GM12878 (cell line): Measurements from ENCODE around the gene SLC30A7. TPM values are rescaled to one million over a fixed set of nuclear protein-coding genes. Genes with fewer than 3 reads are reported as not detected.

ENCODE experiments used
- ATAC-seq: fragments of 200-7000 bp; cut with Tn5 transposase; 3 replicates; pipeline ENCODE4 v1.9.1; 2020; ENCODE audit warnings: mild to moderate bottlenecking, moderate library complexity
- BruUV-seq: library from RNA; stranded (reverse); fragments of 400-500 nt; replicated peaks from 2 replicates; lab custom pipeline; 2021; lab: Mats Ljungman, UMichigan
- CTCF ChIA-PET: fragments of 300-600 bp; sonication (Branson Sonifier 250); formaldehyde crosslinking; extraction: SDS; loops from one replicate; lab custom pipeline; 2021; ENCODE audit warnings: inconsistent platforms; lab: Yijun Ruan, JAX
- POLR2A ChIA-PET: fragments of 350-600 bp; formaldehyde crosslinking; extraction: SDS; loops from one replicate; lab custom pipeline; 2021; ENCODE audit warnings: inconsistent platforms; lab: Charles Lee
- RAD21 ChIA-PET: fragments of 300-600 bp; sonication (Branson Sonifier 250); formaldehyde crosslinking; loops from one replicate; lab custom pipeline; 2023; ENCODE audit warnings: antibody characterized with exemption; ENCODE audit not compliant: unreplicated experiment; lab: Charles Lee
- SMC1A ChIA-PET: fragments of 300-600 bp; sonication (Branson Sonifier 250); formaldehyde crosslinking; loops from one replicate; lab custom pipeline; 2023; ENCODE audit not compliant: unreplicated experiment, uncharacterized antibody; lab: Charles Lee
- DNase-seq: peaks from one replicate; pipeline ENCODE4 v3.0.0-alpha.2; 2011; ENCODE audit warnings: low read depth, low spot score
- FAIRE-seq: peaks from 3 replicates; lab custom pipeline; 2011; peaks lifted over from hg19 to GRCh38; lab: Jason Lieb, UNC
- H2AFZ ChIP-seq: 2 replicates; pipeline ENCODE4 v1.6.0; 2011; ENCODE audit warnings: low read depth, low read length, control low read depth; ENCODE audit not compliant: control insufficient read depth
- H3K27ac ChIP-seq: 2 replicates; pipeline ENCODE4 v1.5.1; 2011; ENCODE audit warnings: control low read depth; ENCODE audit not compliant: control insufficient read depth, insufficient read depth
- H3K27me3 ChIP-seq, 2 experiments: replicated peaks in 1 of 2; 2 replicates each; pipeline versions ENCODE4 v1.6.0 to v1.6.1; 2011; ENCODE audit warnings: low read length in 1 of 2; ENCODE audit not compliant: control insufficient read depth in 2 of 2, insufficient read depth in 2 of 2
- H3K36me3 ChIP-seq, 2 experiments: 2 replicates each; pipeline ENCODE4 v1.5.1; 2011; ENCODE audit warnings: low read length in 1 of 2; ENCODE audit not compliant: control insufficient read depth in 2 of 2, insufficient read depth in 2 of 2
- H3K4me1 ChIP-seq: 2 replicates; pipeline ENCODE4 v1.6.1; 2011; ENCODE audit warnings: mild to moderate bottlenecking, low read length, moderate library complexity, mixed read lengths; ENCODE audit not compliant: control insufficient read depth, insufficient read depth
- H3K4me2 ChIP-seq: 2 replicates; pipeline ENCODE4 v1.6.0; 2011; ENCODE audit warnings: control low read depth; ENCODE audit not compliant: control insufficient read depth, insufficient read depth
- H3K4me3 ChIP-seq: fragments of 200-600 bp; sonication (generic); 2 replicates; pipeline ENCODE4 v1.5.1; 2016
- H3K79me2 ChIP-seq: 2 replicates; pipeline ENCODE4 v1.6.0; 2011; ENCODE audit warnings: low read length; ENCODE audit not compliant: control insufficient read depth, insufficient read depth
- H3K9ac ChIP-seq: 2 replicates; pipeline ENCODE4 v1.8.0; 2011; ENCODE audit warnings: low read length, control low read depth, mixed read lengths; ENCODE audit not compliant: control insufficient read depth, insufficient read depth
- H3K9me3 ChIP-seq: replicated peaks from 3 replicates; pipeline ENCODE4 v1.5.1; 2011; ENCODE audit warnings: mild to moderate bottlenecking, low read length; ENCODE audit not compliant: control insufficient read depth, insufficient read depth
- H4K20me1 ChIP-seq: 2 replicates; pipeline ENCODE4 v1.6.0; 2011; ENCODE audit not compliant: control insufficient read depth, insufficient read depth
- CBX3 ChIP-seq: fragments of 200-600 bp; sonication (generic); IDR thresholded peaks from 2 replicates; pipeline ENCODE4 v1.6.1; 2016; ENCODE audit warnings: low read depth, borderline replicate concordance
- CBX5 ChIP-seq: sonication (generic); IDR thresholded peaks from 2 replicates; pipeline ENCODE4 v1.6.1; 2016; ENCODE audit warnings: low read depth, moderate library complexity, mild to moderate bottlenecking, inconsistent platforms
- CHD4 ChIP-seq: fragments of 200-600 bp; sonication (generic); IDR thresholded peaks from 2 replicates; pipeline ENCODE4 v1.6.1; 2016; ENCODE audit warnings: mild to moderate bottlenecking
- HCFC1 ChIP-seq: fragments of 150-350 bp; IDR thresholded peaks from 2 replicates; pipeline ENCODE4 v1.6.1; 2014; ENCODE audit warnings: low read length
- IKZF2 ChIP-seq, 2 experiments: fragments of 450-650 bp; IDR thresholded peaks; 2 replicates each; pipeline ENCODE4 v1.6.1; 2017; ENCODE audit warnings: mild to moderate bottlenecking in 2 of 2, moderate library complexity in 2 of 2
- MYB ChIP-seq: fragments of 150-350 bp; IDR thresholded peaks from 2 replicates; pipeline ENCODE4 v1.6.1; 2014; ENCODE audit warnings: mild to moderate bottlenecking, low read depth, low read length, borderline replicate concordance
- MYC ChIP-seq: IDR thresholded peaks from 2 replicates; pipeline ENCODE4 v1.6.1; 2011; ENCODE audit warnings: mild to moderate bottlenecking, low read length, moderate library complexity, inconsistent platforms; ENCODE audit not compliant: insufficient read depth, insufficient replicate concordance, insufficient read length, severe bottlenecking
- NFIC ChIP-seq: IDR thresholded peaks from 2 replicates; pipeline ENCODE4 v1.6.1; 2012; ENCODE audit warnings: low read depth, mild to moderate bottlenecking, inconsistent platforms, low read length, moderate library complexity
- NR2C1 ChIP-seq: fragments of 450-650 bp; IDR thresholded peaks from 2 replicates; pipeline ENCODE4 v1.6.1; 2017; ENCODE audit warnings: antibody characterized with exemption, mild to moderate bottlenecking, moderate library complexity
- PML ChIP-seq: IDR thresholded peaks from 2 replicates; pipeline ENCODE4 v1.6.1; 2012; ENCODE audit warnings: low read length, inconsistent platforms
- RAD51 ChIP-seq: fragments of 450-650 bp; IDR thresholded peaks from 2 replicates; pipeline ENCODE4 v1.6.1; 2016; ENCODE audit warnings: moderate library complexity, mild to moderate bottlenecking, inconsistent platforms
- SIN3A ChIP-seq: IDR thresholded peaks from 2 replicates; pipeline ENCODE4 v1.6.1; 2012; ENCODE audit warnings: low read depth, low read length, improper control_type of control experiment
- TCF3 ChIP-seq: IDR thresholded peaks from 2 replicates; pipeline ENCODE4 v1.6.1; 2012; ENCODE audit warnings: low read depth, mild to moderate bottlenecking, low read length, borderline replicate concordance; ENCODE audit not compliant: insufficient read depth
- ZNF217 ChIP-seq: fragments of 450-650 bp; IDR thresholded peaks from 2 replicates; pipeline ENCODE4 v1.6.1; 2017; ENCODE audit warnings: antibody characterized with exemption, mild to moderate bottlenecking
- in situ Hi-C: fragments of 300-500 bp; cut with MboI; formaldehyde crosslinking; loops from 9 replicates; pipeline ENCODE4 v1.14.3; 2018; ENCODE audit warnings: mixed read lengths
- intact Hi-C: fragments of 100-400 bp; cut with micrococcal nuclease; formaldehyde crosslinking; loops from one replicate; pipeline ENCODE4 v1.14.2; 2022; ENCODE audit not compliant: unreplicated experiment
- polyA plus RNA-seq, 11 experiments: library from polyadenylated mRNA; depleted of rRNA in 4 of 11; unstranded in 6 of 11; stranded (reverse) in 5 of 11; fragments of >200 nt; fragmentation: Nextera tagmentation in 4 of 11; fragmentation: Illumina TruSeq in 1 of 11; extraction: Ambion mirVana in 4 of 11; extraction: Trizol in 1 of 11; gene quantifications; 1 replicate in 1 of 11; 2 replicates in 10 of 11; pipeline versions ENCODE4 v1.2.1 to v1.2.3, GENCODE V29; 2011 to 2016; ENCODE audit warnings: inconsistent platforms in 2 of 11, missing spikeins in 2 of 11, low read depth in 1 of 11
- total RNA-seq, 4 experiments: library from RNA; depleted of rRNA in 3 of 4; stranded (reverse); fragments of >200 nt in 3 of 4; fragmentation: Illumina TruSeq in 1 of 4; extraction: Trizol in 1 of 4; gene quantifications; 2 replicates each; pipeline versions ENCODE4 v1.2.1 to v1.2.3, GENCODE V29; 2013 to 2021
- TF ChIP-seq, protein P1 (sequence below): IDR thresholded peaks from 2 replicates; pipeline ENCODE4 v1.6.1; 2012; ENCODE audit warnings: improper control_type of control experiment, low read depth, low read length; ENCODE audit not compliant: insufficient replicate concordance
- TF ChIP-seq, protein P2 (sequence below): fragments of 450-650 bp; IDR thresholded peaks from 2 replicates; pipeline ENCODE4 v1.6.1; 2017; ENCODE audit warnings: low read depth, mild to moderate bottlenecking, moderate library complexity
- TF ChIP-seq, protein P3 (sequence below): fragments of 450-650 bp; IDR thresholded peaks from 2 replicates; pipeline ENCODE4 v1.6.1; 2018; ENCODE audit warnings: mild to moderate bottlenecking, low read depth, moderate library complexity; ENCODE audit not compliant: partially characterized antibody

The SLC30A7 gene
- total and polyA plus RNA-seq, 10 of the 15 experiments (the other 5 are each of a cell fraction or from before 2014, with no cell fraction given): 4.4 to 23.3 (median 16.9) TPM

DNA sequence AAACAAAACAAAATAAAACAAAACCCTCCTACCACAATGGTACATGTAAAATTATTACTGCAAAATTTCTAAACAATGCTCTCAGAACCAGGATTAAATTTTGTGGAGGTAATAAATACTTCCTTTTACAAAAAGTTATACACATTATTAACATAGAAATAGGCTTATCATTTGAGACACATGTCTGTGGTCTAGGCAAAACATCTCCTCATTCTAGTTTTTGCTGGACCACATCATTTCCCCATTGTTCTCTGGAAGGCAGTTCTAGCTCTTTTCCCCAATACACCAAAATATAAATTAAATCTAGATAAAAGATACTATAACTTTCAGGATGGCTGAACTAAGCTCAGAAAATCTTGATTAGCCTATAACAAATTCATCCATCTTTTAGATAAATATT is 19.6 kb upstream of the SLC30A7 start:
- Histone ChIP-seq H4K20me1 (no peaks in the 10 kb centered on the region), H3K79me2 (no peaks in the 10 kb centered on the region), H3K36me3 (no peaks in the 10 kb centered on the region), H3K27me3 (no peaks in the 10 kb centered on the region), H3K9me3 (no peaks in the 10 kb centered on the region), H3K4me1 (no peaks in the 10 kb centered on the region), H3K27ac (no peak overlapping the region), H3K4me3 (no peak overlapping the region), H3K4me2 (no peak overlapping the region), H3K9ac (no peak overlapping the region), H2AFZ (no peak overlapping the region)
- ATAC-seq (no peak), FAIRE-seq (no peak), DNase-seq (no peak)
- BruUV-seq: no TSS peak
- in situ Hi-C loops: no loop called here
- ChIA-PET CTCF (interaction anchor here (0.8 to 1.5 kb wide), 5 partner anchors 8 to 421 kb away, joined by 3 to 5 read pairs (median 4); no protein-coding TSS in a partner anchor), POLR2A (no interaction called here), SMC1A (interaction anchor here (0.9 to 1.9 kb wide), 2 partner anchors 17 to 46 kb away, joined by 4 read pairs; no protein-coding TSS in a partner anchor), RAD21 (interaction anchor here (0.6 to 1.5 kb wide), 2 partner anchors 9 kb away, joined by 3 to 4 read pairs; no protein-coding TSS in a partner anchor)
- intact Hi-C loops: no loop called here
- TF ChIP-seq RAD51 (no peak), MYB (no peak), CBX3 (no peak), NR2C1 (no peak), PML (no peak), TCF3 (no peak), MYC (no peak), HCFC1 (no peak), CBX5 (no peak), NFIC (no peak), CHD4 (no peak), IKZF2 (IDR thresholded peaks at IDR 0.05) (no peak), SIN3A (no peak), ZNF217 (no peak)
- TF ChIP-seq, protein P1, sequence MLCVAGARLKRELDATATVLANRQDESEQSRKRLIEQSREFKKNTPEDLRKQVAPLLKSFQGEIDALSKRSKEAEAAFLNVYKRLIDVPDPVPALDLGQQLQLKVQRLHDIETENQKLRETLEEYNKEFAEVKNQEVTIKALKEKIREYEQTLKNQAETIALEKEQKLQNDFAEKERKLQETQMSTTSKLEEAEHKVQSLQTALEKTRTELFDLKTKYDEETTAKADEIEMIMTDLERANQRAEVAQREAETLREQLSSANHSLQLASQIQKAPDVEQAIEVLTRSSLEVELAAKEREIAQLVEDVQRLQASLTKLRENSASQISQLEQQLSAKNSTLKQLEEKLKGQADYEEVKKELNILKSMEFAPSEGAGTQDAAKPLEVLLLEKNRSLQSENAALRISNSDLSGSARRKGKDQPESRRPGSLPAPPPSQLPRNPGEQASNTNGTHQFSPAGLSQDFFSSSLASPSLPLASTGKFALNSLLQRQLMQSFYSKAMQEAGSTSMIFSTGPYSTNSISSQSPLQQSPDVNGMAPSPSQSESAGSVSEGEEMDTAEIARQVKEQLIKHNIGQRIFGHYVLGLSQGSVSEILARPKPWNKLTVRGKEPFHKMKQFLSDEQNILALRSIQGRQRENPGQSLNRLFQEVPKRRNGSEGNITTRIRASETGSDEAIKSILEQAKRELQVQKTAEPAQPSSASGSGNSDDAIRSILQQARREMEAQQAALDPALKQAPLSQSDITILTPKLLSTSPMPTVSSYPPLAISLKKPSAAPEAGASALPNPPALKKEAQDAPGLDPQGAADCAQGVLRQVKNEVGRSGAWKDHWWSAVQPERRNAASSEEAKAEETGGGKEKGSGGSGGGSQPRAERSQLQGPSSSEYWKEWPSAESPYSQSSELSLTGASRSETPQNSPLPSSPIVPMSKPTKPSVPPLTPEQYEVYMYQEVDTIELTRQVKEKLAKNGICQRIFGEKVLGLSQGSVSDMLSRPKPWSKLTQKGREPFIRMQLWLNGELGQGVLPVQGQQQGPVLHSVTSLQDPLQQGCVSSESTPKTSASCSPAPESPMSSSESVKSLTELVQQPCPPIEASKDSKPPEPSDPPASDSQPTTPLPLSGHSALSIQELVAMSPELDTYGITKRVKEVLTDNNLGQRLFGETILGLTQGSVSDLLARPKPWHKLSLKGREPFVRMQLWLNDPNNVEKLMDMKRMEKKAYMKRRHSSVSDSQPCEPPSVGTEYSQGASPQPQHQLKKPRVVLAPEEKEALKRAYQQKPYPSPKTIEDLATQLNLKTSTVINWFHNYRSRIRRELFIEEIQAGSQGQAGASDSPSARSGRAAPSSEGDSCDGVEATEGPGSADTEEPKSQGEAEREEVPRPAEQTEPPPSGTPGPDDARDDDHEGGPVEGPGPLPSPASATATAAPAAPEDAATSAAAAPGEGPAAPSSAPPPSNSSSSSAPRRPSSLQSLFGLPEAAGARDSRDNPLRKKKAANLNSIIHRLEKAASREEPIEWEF: no peak
- TF ChIP-seq, protein P2, sequence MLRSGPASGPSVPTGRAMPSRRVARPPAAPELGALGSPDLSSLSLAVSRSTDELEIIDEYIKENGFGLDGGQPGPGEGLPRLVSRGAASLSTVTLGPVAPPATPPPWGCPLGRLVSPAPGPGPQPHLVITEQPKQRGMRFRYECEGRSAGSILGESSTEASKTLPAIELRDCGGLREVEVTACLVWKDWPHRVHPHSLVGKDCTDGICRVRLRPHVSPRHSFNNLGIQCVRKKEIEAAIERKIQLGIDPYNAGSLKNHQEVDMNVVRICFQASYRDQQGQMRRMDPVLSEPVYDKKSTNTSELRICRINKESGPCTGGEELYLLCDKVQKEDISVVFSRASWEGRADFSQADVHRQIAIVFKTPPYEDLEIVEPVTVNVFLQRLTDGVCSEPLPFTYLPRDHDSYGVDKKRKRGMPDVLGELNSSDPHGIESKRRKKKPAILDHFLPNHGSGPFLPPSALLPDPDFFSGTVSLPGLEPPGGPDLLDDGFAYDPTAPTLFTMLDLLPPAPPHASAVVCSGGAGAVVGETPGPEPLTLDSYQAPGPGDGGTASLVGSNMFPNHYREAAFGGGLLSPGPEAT: no peak
- TF ChIP-seq, protein P3, sequence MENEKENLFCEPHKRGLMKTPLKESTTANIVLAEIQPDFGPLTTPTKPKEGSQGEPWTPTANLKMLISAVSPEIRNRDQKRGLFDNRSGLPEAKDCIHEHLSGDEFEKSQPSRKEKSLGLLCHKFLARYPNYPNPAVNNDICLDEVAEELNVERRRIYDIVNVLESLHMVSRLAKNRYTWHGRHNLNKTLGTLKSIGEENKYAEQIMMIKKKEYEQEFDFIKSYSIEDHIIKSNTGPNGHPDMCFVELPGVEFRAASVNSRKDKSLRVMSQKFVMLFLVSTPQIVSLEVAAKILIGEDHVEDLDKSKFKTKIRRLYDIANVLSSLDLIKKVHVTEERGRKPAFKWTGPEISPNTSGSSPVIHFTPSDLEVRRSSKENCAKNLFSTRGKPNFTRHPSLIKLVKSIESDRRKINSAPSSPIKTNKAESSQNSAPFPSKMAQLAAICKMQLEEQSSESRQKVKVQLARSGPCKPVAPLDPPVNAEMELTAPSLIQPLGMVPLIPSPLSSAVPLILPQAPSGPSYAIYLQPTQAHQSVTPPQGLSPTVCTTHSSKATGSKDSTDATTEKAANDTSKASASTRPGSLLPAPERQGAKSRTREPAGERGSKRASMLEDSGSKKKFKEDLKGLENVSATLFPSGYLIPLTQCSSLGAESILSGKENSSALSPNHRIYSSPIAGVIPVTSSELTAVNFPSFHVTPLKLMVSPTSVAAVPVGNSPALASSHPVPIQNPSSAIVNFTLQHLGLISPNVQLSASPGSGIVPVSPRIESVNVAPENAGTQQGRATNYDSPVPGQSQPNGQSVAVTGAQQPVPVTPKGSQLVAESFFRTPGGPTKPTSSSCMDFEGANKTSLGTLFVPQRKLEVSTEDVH: no peak
